Progenitor cell of endocrine pancreas (in vitro differentiated cells): ENCODE data around the gene RDH14. TPM values are rescaled to one million over a fixed set of nuclear protein-coding genes. Genes with fewer than 3 reads are reported as not detected.

ENCODE experiments used
- DNase-seq: peaks from one replicate; pipeline ENCODE4 v3.0.0; 2021; ENCODE audit warnings: low spot score; ENCODE audit not compliant: unreplicated experiment
- H3K27ac Mint-ChIP-seq: 2 replicates; pipeline ENCODE4 v1.8.0; 2021; ENCODE audit warnings: mild to moderate bottlenecking, moderate library complexity, mixed read lengths
- H3K27me3 Mint-ChIP-seq: 2 replicates; pipeline ENCODE4 v1.8.0; 2021; ENCODE audit warnings: mixed read lengths
- H3K36me3 Mint-ChIP-seq: 2 replicates; pipeline ENCODE4 v1.8.0; 2022; ENCODE audit warnings: mixed read lengths; ENCODE audit not compliant: insufficient read depth
- H3K4me1 Mint-ChIP-seq: 2 replicates; pipeline ENCODE4 v1.8.0; 2021; ENCODE audit warnings: low read depth, mixed read lengths
- H3K4me3 Mint-ChIP-seq: 2 replicates; pipeline ENCODE4 v1.8.0; 2021; ENCODE audit warnings: low read depth, mild to moderate bottlenecking, moderate library complexity, mixed read lengths
- H3K9me3 Mint-ChIP-seq: 2 replicates; pipeline ENCODE4 v1.8.0; 2021; ENCODE audit warnings: low read depth, mixed read lengths
- CTCF ChIP-seq: fragments of 200-600 bp; sonication (generic); IDR thresholded peaks from one replicate; pipeline ENCODE4 v1.5.0; 2021; ENCODE audit warnings: antibody characterized with exemption, mild to moderate bottlenecking; ENCODE audit not compliant: unreplicated experiment
- total RNA-seq: library from RNA; stranded (reverse); gene quantifications from 2 replicates; pipeline ENCODE4 v1.2.1, GENCODE V29; 2021

Gene RDH14
- total RNA-seq, 1 donor from 2014 or later = 25.5 TPM

GRCh38 chr2:18557121-18557520, 3.3 kb downstream of the RDH14 start:
- no peak overlapping the region for H3K4me3 Mint-ChIP-seq
- TF ChIP-seq CTCF = no peak
- H3K4me1 Mint-ChIP-seq = peaks cover 22% of the 10 kb centered on the region

GRCh38 chr2:18552351-18553077, 7.9 kb downstream of the RDH14 start:
- no peak overlapping the region for H3K4me3 Mint-ChIP-seq
- peaks cover 8% of the 10 kb centered on the region for H3K36me3 Mint-ChIP-seq
- no peak for TF ChIP-seq CTCF
- no peak for DNase-seq
- H3K27ac Mint-ChIP-seq = no peak overlapping the region
- no peaks in the 10 kb centered on the region for H3K27me3 Mint-ChIP-seq
- H3K9me3 Mint-ChIP-seq = no peaks in the 10 kb centered on the region
- H3K4me1 Mint-ChIP-seq = peaks cover 14% of the 10 kb centered on the region

More at GRCh38 chr2:18557121-18557520, 3.3 kb downstream of the RDH14 start:
- DNase-seq = no peak
- Mint-ChIP-seq H3K9me3 (no peaks in the 10 kb centered on the region), H3K27ac (no peak overlapping the region), H3K36me3 (peaks cover 11% of the 10 kb centered on the region), H3K27me3 (no peaks in the 10 kb centered on the region)

DNA sequence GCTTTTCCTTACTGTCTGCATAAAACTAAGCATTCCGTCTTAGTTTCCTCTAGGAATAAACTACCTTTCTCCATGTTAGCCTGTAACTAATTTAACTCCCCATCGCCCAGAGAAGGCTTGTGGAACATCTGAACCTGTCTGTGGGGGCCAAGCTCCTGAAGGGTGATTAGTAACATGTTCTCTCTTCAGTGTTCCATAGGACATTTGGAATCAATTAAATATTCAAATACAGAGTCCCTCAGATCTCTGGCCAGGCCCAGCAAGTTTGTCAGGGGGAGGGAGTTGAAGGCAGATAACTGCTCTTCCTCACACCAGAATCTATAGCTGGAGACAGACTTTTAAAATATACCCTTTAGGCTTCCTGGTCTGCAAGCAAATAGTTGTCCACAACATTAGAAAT, 8.8 kb downstream of the RDH14 start:
- Mint-ChIP-seq H3K36me3 (peaks cover 8% of the 10 kb centered on the region), H3K4me3 (no peak overlapping the region)
- DNase-seq = no peak

DNA sequence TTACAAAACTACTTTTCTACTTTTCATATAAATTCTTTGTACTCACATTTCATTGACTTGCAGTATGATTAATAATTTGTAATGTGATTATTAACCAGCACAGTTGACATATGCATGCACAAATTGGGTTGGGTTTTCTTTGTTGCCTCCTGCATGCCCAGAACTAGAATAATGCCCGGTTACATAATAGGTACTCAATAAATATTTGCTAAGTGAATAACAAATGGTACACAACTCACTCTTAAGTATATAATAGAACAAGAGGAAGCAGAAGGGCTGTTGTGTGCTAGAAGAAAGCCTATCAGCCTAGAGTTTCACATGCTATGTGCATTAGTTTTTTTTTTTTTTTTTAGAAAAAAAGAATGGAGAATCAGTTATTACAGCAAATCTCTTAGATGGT, 9.3 kb downstream of the RDH14 start:
- Mint-ChIP-seq H3K27ac (no peak overlapping the region), H3K4me3 (no peak overlapping the region), H3K9me3 (no peaks in the 10 kb centered on the region), H3K27me3 (no peaks in the 10 kb centered on the region), H3K4me1 (peaks cover 20% of the 10 kb centered on the region), H3K36me3 (peaks cover 7% of the 10 kb centered on the region)
- DNase-seq = no peak
- no peak for TF ChIP-seq CTCF

More for the DNA sequence above, 8.8 kb downstream of the RDH14 start:
- Mint-ChIP-seq H3K9me3 (no peaks in the 10 kb centered on the region), H3K27ac (no peak overlapping the region), H3K27me3 (no peaks in the 10 kb centered on the region), H3K4me1 (peaks cover 16% of the 10 kb centered on the region)
- no peak for TF ChIP-seq CTCF

DNA sequence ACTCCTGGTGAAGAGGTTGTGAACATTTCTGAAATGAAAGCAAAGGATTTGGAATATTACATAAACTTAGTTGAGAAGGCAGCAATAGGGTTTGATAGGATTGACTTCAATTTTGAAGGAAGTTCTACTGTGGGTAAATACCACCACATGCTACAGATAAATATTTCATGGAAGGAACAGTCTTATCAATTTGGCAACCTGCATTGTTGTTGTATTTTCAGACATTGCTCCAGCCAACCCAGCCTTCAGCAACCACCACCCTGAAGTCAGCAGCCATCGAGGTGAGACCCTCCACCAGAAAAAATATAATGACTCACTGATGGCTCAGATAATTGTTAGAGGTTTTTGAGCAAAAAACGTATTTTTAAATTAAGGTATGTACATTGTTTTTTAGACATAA, 10.0 kb downstream of the RDH14 start:
- no peak for TF ChIP-seq CTCF
- H3K4me3 Mint-ChIP-seq = no peak overlapping the region
- DNase-seq = no peak
- no peaks in the 10 kb centered on the region for H3K9me3 Mint-ChIP-seq
- no peak overlapping the region for H3K27ac Mint-ChIP-seq
- peaks cover 7% of the 10 kb centered on the region for H3K36me3 Mint-ChIP-seq
- peaks cover 20% of the 10 kb centered on the region for H3K4me1 Mint-ChIP-seq
- no peaks in the 10 kb centered on the region for H3K27me3 Mint-ChIP-seq
